ENCODE results near the gene SCG5.
A peak's percentile ranks its signal among the peaks of the same experiment; 100 is the strongest.
"Not testable (repeated sequence)": the region's sequence is repeated elsewhere in the genome, so short reads cannot be mapped to it uniquely, and the experiment has no call there.

SCG5 gene

GRCh38 chr15:32641517-32642059 lies at the start of gene SCG5:
SCG5 (plus strand) TSS chr15:32641710; CDS start chr15:32643593, 1,883 bp downstream.
- DNase-seq = peak; percentile 85

GRCh38 chr15:32593151-32593550 lies 48.4 kb upstream of the SCG5 start, which contains the start of gene GOLGA8N:
GOLGA8N (plus strand) TSS chr15:32593456.
- not testable (repeated sequence) for DNase-seq

GRCh38 chr15:32609518-32609917 lies 32.0 kb upstream of the SCG5 start:
- DNase-seq = not testable (repeated sequence)

GRCh38 chr15:32610719-32611118 lies 30.8 kb upstream of the SCG5 start:
- not testable (repeated sequence) for DNase-seq

- not testable (repeated sequence) for DNase-seq
Observed at GRCh38 chr15:32614712-32615050, 26.8 kb upstream of the SCG5 start.

GRCh38 chr15:32615051-32615870 lies 26.2 kb upstream of the SCG5 start, which contains the start of gene ARHGAP11A:
ARHGAP11A (plus strand) TSS chr15:32615504; CDS start chr15:32616212, 708 bp downstream.
- DNase-seq = not testable (repeated sequence)

- DNase-seq = not testable (repeated sequence)
Observed at GRCh38 chr15:32615871-32616426, 25.6 kb upstream of the SCG5 start.

GRCh38 chr15:32636410-32636809 lies 5.1 kb upstream of the SCG5 start:
- no peak for DNase-seq

GRCh38 chr15:32636908-32637567 lies 4.5 kb upstream of the SCG5 start:
- no peak for DNase-seq

- DNase-seq = no peak
Observed at GRCh38 chr15:32637704-32638103, 3.8 kb upstream of the SCG5 start.

GRCh38 chr15:32642667-32643435 lies 1.3 kb downstream of the SCG5 start:
- DNase-seq = no peak

- DNase-seq = no peak
Observed at GRCh38 chr15:32643907-32644445, 2.5 kb downstream of the SCG5 start.

GRCh38 chr15:32646291-32646690 lies 4.8 kb downstream of the SCG5 start:
- peak; percentile 97 for DNase-seq

- peak; percentile 36 for DNase-seq
Observed at GRCh38 chr15:32649342-32649741, 7.8 kb downstream of the SCG5 start.

GRCh38 chr15:32651229-32651837 lies 9.8 kb downstream of the SCG5 start:
- DNase-seq = peak; percentile 72

- no peak for DNase-seq
Observed at GRCh38 chr15:32652178-32652577, 10.7 kb downstream of the SCG5 start.

- no peak for DNase-seq
Observed at GRCh38 chr15:32656091-32656490, 14.6 kb downstream of the SCG5 start.

- no peak for DNase-seq
Observed at GRCh38 chr15:32656496-32656895, 15.0 kb downstream of the SCG5 start.

- DNase-seq = no peak
Observed at GRCh38 chr15:32657198-32657883, 15.8 kb downstream of the SCG5 start.

- DNase-seq = no peak
Observed at GRCh38 chr15:32657941-32658340, 16.4 kb downstream of the SCG5 start.
